ENCODE data around the gene SKAP2. TPM values are rescaled to one million over a fixed set of nuclear protein-coding genes. Genes with fewer than 3 reads are reported as not detected.

SKAP2 gene
- total and polyA plus RNA-seq, 2 of the 13 experiments (the other 11 are each of a cell fraction or from before 2014, with no cell fraction given) = 3.6 to 12.9 TPM

GRCh38 chr7:26696978-26697377, 167.4 kb downstream of the SKAP2 start:
- in situ Hi-C loops (cut with HindIII; ENCODE audit: extremely low pct_ligation_motif_present, low pct_unique_long_range_greater_than_20kb) = no loop called here

More at GRCh38 chr7:26696978-26697377, 167.4 kb downstream of the SKAP2 start:
- ATAC-seq (no peak), FAIRE-seq (no peak), DNase-seq (ENCODE audit: low spot score) (no peak)
- Histone ChIP-seq H3K9ac (ENCODE audit: insufficient read depth, low read depth, low read length) (no peak overlapping the region), H3K79me2 (ENCODE audit: insufficient read depth, low read length) (no peaks in the 10 kb centered on the region), H3K4me2 (ENCODE audit: low read depth, low read length) (no peak overlapping the region), H3K4me3 (replicated peaks in 1 of 3; ENCODE audit: insufficient read depth in 1 of 3, low read depth in 2 of 3, low read length in 3 of 3) (no peak overlapping the region), H3K27me3 (ENCODE audit: control insufficient read depth in 1 of 2, insufficient read depth in 2 of 2, low read length in 2 of 2) (no peaks in the 10 kb centered on the region), H3K27ac (ENCODE audit: extremely low read length, insufficient read depth, low read length) (no peak overlapping the region), H4K20me1 (ENCODE audit: insufficient read depth, low read length) (no peaks in the 10 kb centered on the region), H3K4me1 (ENCODE audit: insufficient read depth, low read length) (peaks cover 33% of the 10 kb centered on the region), H3K9me3 (ENCODE audit: low read length) (no peaks in the 10 kb centered on the region), H3K36me3 (replicated peaks in 1 of 2; ENCODE audit: control insufficient read depth in 1 of 2, insufficient read depth in 2 of 2, low read length in 2 of 2) (no peaks in the 10 kb centered on the region), H2AFZ (ENCODE audit: low read length) (no peak overlapping the region)
- ChIA-PET CTCF (ENCODE audit: low intra/inter-chr PET ratio, low total read pairs) (no interaction called here), POLR2A (interaction anchor here (2.1 kb wide), 1 partner anchor 7 kb away, joined by 14 read pairs; no protein-coding TSS in a partner anchor)
- 93% methylated on average over 5 of the region's 5 CpGs for WGBS (ENCODE audit: low lambda C conversion rate)
- no peak for TF ChIP-seq ZNF574 (CRISPR knock-in tag; IDR thresholded peaks at IDR 0.05)
- no peak for TF ChIP-seq CREM (IDR thresholded peaks at IDR 0.05)
- TF ChIP-seq CREM (CRISPR knock-in tag; IDR thresholded peaks at IDR 0.05) = no peak
- no peak for TF ChIP-seq ZNF790 (CRISPR knock-in tag; IDR thresholded peaks at IDR 0.05; ENCODE audit: borderline replicate concordance)
- no peak for TF ChIP-seq BCL6 (CRISPR knock-in tag; IDR thresholded peaks at IDR 0.05)
- TF ChIP-seq NFKBIZ (CRISPR knock-in tag; IDR thresholded peaks at IDR 0.05) = no peak
- TF ChIP-seq ZNF235 (CRISPR knock-in tag; IDR thresholded peaks at IDR 0.05; ENCODE audit: borderline replicate concordance) = no peak
- no peak for TF ChIP-seq MTA3 (CRISPR knock-in tag; IDR thresholded peaks at IDR 0.05)
- TF ChIP-seq HOXA9 (CRISPR knock-in tag; IDR thresholded peaks at IDR 0.05; ENCODE audit: borderline replicate concordance) = no peak
- BruUV-seq (replicated peaks) = no TSS peak
- intact Hi-C loops (cut with micrococcal nuclease; ENCODE audit: unreplicated experiment) = no loop called here
